GM18861 (cell line): ENCODE results near the gene SYCP1.
"Not testable (repeated sequence)": the region's sequence is repeated elsewhere in the genome, so short reads cannot be mapped to it uniquely, and the experiment has no call there.

Experiments
- ATAC-seq: cut with Tn5 transposase; IDR thresholded peaks from one replicate; pipeline ENCODE4 v1.9.1; 2021; ENCODE audit not compliant: unreplicated experiment

Gene SYCP1

DNA sequence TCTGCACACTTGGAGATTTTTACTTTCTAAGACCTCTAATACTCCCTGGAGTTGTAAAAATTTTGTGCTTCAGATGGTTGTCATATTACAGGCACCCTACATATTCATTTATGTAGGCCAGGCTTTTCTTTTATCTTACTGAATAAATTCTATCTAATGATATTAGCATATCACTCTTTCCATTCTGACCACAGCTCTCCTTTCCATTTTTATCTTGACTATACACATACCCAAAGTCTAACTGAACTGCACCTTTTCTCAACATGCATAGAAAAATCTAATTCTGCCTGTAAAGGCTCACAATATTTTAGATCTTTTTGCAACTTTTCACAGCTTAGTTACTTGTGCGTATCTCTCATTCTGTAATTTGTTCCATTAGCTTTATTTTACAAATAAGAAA lies 122.2 kb downstream of the SYCP1 start:
- no peak for ATAC-seq

DNA sequence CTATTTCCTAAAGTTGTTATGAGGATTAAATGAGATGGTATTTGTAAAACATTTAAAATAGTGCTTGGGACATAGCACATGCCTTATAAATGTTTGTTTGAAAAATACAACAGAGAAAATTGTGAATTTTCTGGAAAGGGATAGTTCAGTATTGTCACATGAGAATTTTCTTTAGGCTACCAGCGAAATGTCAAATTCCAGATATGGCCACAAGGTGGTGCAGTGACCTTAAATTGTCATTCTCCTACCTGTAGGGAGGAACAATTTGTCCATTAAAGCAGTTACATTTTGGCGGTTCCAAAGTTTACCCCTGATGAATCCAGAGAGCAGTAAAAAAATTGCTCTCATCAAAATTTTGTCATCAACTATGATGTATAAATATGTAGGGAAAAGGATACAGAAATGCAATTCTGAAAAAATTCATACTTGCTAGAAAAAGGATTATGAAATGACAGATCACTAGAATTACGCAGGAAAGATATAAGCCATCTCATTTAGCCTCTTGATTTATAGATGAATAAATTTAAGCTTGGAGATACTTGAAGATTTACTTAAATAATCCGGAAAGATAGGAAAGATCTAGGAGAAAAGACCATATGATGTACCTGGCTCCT lies 124.7 kb downstream of the SYCP1 start:
- ATAC-seq, result peak; percentile 73

DNA sequence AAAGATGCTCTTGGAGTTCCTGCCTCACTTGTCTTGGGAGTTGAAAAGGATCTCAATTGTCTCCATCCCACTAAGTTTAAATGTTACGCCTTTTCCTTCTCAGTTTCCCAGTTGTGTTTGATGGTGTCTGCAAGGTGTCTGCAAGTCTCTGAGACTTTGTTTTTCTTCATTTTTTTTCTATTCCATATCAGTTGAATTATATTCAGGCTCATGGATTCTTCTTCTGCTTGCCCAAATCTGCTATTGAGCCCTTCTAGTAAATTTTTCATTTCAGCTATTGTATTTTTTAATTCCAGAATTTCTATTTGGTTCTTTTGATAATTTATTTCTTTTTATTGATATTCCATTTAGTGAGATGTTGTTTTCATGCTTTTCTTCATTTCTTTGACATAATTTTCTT lies 127.6 kb downstream of the SYCP1 start:
- ATAC-seq, result no peak

DNA sequence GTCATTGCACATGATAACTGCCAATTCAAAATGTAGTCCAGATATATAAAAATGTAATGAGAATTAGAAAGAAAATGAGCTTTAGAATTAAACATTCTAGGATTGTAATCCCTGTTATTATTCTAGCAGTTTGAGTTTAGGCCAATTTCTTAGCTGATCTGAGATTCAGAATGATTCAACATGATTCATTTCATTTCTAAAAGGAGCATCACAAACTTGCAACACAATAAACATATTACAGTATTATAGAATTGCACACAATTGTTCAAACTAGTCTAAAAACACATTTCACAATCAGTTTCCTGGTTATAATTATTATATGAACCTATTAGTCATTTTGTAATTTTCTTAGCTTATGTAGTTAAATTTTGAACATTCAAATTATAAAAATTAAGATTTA lies 131.6 kb downstream of the SYCP1 start:
- ATAC-seq, result no peak

DNA sequence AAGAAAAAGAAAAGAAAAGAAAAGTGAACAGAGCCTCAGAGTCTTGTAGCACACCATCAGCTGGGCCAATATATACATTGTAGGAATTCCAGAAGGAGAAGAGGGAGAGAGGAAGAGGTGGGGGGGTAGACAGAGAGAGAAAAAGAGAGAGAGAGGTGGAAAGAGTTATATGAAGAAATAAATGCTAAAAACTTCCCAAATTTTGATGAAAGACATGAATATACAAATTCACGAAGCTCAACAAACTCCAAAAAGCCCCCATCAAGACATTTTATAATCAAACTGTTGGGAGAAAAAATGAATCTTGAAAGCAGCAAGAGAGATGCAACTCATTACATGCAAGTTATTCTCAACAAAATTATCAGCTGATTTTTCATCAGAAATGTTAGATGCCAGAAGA lies 133.4 kb downstream of the SYCP1 start:
- ATAC-seq, result no peak

DNA sequence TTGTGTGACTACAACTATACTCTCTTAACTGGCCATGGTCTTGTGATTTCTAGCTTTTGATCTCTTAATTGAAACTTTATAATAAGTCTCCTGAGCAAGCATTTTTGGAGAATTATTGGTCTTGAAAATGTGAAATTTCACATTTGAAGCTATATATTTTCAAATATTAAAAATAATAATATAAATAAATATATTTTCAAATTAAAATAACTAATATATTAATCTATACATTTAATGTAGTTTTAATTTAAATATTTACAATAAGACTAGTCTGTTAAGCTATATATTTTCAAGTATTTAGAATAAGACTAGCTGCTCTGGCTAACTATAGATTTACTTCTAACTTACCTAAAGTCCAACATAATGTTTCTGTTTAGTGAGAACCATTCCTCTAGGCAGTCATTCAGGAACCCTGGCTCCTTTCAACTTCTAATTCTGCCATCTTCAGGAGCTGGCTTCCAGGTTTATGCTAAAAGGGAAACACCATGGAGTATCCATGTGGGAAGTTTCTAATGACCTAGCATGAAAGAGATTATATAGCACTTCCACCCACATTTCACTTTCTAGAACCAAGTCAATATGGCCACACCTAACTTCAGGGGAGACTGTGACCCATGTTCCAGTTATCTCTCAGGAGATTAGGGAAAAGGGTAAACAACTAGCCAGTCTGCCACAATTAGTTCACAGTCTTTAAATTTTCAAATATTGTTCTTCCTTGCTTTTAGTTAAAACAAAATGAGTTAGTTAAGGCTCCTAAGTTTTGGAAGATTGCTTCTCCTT lies 143.0 kb downstream of the SYCP1 start:
- ATAC-seq, result no peak

DNA sequence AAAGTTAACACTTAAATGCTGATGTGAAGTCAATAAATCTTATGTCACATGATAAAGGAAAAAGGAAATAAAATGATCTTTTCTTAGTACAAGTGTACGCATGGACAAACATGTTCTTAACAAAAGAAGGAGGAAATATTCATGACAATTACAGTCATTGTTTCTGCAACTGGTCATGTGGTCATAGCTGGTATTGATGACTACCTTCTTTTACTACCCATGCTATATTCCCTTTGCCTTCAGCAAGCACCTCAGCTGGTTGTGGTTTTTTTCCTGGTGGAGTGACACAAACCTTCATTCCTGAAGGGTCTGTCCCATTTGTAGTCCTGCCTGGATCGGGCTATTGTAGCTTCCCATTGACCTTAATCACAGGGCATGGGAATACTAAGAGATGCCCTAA lies 151.5 kb downstream of the SYCP1 start:
- no peak for ATAC-seq

DNA sequence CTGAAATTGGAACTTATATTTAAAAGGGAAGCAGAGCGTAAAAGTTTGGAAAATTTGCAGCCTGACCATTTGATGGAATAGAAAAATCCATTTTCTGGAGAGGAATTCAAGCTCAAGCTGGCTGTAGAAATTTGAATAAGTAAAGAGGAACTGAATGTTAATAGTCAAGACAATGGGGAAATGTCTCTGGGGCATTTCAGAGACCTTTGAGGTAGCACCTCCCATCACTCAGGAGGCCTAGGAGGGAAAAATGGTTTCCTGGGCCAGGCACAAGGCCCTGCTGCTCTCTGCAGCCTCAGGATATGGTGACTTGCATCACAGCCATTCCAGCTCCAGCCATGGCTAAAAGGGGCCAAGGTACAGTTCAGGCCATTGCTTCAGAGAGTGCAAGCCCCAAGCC lies 157.3 kb downstream of the SYCP1 start:
- ATAC-seq, result no peak

DNA sequence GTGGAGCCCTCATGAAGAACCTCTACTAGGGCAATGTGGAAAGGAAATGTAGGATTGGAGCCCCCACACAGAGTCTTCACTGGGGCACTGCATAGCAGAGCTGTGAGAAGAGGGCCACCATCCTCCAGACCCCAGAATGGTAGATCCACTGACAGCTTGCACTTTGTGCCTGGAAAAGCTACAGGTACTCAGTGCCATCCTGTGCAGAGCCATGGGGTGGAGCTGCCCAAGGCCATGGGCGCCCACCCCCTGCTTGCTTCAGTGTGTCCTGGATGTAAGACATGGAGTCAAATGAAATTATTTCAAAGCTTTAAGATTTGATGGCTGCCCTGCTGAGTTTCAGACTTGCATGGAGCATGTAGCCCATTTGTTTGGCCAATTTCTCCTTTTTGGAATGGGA lies 157.8 kb downstream of the SYCP1 start:
- no peak for ATAC-seq

DNA sequence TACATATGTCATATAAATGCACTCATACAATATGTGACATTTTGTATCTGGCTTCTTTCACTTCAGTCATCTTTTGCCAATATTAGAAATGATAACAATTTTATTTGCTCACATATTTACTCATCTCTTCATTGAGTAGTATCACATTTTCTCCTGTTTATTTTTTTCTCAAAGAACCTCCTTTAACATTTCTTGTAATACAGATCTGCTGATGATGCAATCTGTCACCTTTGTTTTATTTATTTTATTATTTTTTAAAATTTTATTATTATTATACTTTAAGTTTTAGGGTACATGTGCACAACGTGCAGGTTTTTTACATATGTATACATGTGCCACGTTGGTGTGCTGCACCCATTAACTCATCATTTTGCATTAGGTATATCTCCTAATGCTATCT lies 159.1 kb downstream of the SYCP1 start:
- ATAC-seq, result no peak

DNA sequence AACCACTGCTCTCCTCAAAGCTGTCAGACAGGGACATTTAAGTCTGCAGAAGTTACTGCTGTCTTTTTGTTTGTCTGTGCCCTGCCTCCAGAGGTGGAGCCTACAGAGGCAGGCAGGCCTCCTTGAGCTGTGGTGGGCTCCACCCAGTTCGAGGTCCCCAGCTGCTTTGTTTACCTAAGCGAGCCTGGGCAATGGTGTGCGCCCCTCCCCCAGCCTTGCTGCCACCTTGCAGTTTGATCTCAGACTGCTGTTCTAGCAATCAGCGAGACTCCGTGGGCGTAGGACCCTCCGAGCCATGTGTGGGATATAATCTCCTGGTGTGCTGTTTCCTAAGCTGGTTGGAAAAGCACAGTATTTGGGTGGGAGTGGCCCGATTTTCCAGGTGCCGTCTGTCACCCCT lies 164.9 kb downstream of the SYCP1 start:
- not testable (repeated sequence) for ATAC-seq

DNA sequence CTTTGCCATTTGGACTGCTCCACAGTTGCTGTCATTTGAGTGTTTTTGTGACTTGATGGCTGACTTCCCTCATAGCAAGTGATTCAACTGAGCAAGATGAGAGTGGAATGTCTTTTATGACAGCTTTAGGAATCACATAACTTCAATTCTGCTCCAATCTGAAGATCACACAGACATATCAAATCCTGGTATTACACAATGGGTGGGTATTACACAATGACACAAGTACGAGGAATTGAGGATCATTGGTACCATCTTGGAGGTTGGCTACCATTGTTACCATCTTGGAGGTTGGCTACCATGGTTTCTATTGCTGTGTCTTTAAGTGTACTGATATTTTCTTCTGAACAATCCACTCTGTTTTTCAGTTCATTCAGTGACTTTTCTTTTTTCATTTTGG lies 166.5 kb downstream of the SYCP1 start:
- no peak for ATAC-seq

DNA sequence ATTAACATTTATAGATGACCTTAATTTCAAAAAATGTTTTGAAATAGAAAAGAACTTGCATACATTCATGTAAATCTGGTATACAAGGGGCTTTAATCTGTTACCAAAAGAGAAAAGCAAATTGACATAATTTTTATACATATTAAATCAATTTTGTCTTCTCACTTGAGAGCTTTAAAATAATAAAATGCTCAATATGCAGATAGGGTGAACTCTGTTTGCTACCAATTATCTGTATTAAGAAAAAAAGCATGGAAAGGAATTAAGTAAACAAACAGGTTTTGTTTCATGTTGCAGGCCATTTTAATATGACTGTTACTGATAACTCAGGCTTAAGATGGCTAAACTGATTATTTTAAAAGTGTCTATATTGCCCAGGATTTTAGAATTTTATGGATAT lies 168.9 kb downstream of the SYCP1 start:
- no peak for ATAC-seq

DNA sequence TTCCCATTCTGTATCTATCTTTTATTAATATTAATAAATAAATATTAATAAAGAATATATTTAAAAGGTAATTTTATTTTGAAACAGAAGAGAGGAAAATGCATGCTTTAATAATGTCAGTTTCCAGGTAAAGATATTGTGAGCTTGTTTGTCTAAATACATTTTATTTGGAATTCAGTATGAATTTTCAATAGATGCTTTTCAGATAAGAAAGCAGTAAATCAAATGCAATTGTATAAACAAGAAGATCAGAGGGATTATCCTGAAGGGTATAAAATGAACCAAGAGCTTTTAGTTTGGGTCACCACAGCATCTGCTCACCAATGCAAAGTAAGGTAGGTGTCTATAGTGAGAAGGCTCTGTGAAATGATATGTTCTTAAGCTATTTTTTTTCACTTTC lies 174.9 kb downstream of the SYCP1 start, which contains the start of gene TSHB:
Gene TSHB, plus strand, starts transcription at position 301 of the 400 bp plus-strand sequence. CDS start 3,537 bp downstream, outside the sequence.
- no peak for ATAC-seq

DNA sequence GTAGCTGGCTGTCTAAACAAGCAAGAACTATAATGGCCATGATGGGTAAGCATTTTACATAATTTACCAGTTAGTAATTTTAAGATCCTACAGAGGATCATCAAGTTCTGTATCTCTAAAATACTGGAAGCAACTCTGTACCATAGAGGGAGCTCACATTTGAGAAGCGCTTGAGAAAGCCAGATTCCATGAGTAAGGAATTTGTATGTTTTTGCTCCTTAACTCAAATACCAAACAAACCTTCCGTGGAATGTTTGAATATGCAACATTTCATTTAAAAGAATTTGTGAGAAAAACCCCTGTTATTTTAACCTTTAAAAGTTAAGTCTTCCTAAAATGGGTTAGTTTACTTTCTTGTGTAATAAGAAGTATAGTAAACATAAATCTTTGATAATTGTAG lies 176.9 kb downstream of the SYCP1 start:
- ATAC-seq, result no peak

DNA sequence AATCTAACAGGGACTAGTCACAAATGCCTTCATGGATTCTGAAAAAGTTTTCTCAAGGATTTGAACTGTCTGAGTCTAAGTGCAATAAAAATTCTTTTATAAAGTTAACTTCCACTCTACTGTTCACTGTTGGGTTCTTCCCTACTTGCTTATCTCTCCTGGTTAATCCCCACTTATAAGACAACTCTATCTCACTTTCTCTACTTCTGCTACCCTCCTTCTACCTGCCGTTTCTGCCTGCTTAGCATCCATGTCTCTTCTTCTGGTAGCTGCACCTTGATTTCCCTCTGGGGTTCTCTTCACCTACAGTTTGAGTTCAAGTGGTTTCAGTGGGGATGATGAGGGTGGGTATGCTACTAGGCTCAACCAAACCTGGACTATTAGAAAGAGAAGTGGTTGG lies 181.0 kb downstream of the SYCP1 start:
- no peak for ATAC-seq

DNA sequence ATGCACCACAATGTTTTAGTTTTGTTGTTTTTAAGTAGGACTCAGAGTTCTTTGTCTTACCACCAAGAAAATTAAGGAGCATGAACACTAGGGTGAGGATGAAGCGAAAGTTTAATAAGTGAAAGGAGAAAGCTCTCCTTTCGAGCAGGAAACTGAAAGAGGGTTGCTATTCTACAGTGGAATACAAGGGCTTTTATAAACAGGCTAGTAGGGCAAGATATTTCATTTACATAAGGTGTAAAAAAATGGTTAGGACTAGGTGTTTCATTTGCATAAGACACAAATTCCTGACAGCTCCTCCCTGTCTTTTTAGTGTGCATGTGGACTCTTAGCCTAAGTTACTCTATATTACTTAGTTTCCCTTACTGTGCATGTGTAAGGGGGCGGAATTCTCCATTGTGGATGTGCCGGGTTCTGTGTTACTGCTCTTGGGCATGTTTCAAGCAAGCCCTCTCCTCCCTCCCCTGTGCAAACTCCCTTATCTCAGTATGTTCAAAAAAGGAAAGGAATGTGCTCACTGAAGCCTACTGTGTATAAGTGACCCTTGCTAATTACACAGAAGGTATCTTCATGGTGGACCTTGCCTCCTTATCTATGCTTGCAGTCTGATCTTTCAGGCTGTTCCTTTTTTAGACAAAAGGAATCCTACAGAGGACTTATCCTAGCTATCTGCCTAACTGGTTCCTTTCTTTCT lies 182.3 kb downstream of the SYCP1 start:
- ATAC-seq, result no peak

DNA sequence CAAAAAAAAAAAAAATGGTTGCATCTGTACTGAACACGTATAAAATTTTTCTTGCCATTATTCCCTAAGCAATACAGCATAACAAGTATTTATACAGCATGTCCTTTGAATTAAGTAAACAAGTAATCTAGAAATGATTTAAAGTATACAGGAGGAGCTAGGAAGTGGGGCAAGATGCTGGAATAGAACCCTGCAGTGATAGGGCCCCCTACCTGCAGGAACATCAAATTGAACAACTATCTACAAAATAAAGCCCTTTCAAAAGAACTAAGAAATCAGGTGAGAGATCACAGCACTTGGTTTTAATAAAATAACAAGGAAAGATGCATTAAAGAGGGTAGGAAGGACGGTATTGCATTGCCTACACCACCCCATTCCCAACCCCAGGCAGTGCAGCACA lies 185.8 kb downstream of the SYCP1 start:
- ATAC-seq, result no peak

DNA sequence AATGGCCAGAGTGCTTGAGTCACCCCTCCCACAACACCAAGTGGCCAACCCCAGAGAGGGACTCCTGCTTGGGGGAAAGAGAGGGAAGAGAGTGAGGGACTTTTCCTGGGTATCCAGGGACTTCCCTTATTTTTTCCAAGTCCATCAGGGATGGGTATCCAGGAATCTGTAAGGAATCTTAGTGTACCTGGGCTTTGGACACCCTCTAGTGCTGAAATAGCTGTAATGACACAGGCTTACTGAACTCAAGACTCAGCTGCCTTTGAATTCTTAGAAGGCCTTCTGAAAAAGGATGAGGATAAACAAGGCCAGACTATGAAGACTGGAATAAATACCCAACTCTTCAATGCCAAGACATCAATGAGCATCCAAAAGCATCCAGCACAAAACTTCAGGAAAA lies 187.0 kb downstream of the SYCP1 start:
- ATAC-seq, result no peak
